Measurements from ENCODE around the gene CAP1. TPM values are rescaled to one million over a fixed set of nuclear protein-coding genes. Genes with fewer than 3 reads are reported as not detected.

CAP1 gene
- total and polyA plus RNA-seq, 9 of the 15 experiments (the other 6 are each of a cell fraction or from before 2014, with no cell fraction given) = 230 to 658 (median 281) TPM

DNA sequence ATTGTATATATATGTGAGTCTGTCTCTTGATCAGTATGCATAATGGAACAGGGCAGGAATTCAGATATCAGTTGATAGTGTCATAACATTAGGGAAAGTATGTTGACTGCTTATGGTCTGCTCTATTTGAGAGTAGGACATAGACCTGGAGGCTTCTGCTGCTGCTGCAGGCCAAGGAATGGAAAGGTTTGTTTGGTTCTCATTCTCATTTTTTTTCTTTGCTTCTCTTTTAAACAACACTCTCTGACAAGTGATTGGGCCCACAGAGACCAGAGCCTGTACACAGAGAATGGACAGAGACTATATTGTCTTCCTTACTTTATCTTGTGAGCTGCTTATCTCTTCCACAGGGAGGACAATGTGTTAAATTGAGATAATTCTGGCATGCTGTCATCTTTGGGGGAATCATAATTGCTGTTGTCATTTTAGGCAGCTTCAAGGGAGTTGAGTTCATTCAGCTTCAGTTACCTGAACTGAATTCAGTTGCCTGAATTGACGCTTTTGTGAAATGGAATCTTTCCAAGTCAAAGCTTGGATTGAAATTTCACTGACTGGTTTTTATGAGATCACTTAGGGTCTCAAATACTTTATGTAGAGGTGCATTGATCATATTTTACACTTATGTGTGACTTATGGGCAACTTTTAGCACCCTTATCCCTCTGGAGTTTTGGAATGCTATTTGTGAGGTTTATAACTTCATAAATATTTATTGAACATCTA is 16.9 kb downstream of the CAP1 start (continued):
- TF ChIP-seq, protein P1, sequence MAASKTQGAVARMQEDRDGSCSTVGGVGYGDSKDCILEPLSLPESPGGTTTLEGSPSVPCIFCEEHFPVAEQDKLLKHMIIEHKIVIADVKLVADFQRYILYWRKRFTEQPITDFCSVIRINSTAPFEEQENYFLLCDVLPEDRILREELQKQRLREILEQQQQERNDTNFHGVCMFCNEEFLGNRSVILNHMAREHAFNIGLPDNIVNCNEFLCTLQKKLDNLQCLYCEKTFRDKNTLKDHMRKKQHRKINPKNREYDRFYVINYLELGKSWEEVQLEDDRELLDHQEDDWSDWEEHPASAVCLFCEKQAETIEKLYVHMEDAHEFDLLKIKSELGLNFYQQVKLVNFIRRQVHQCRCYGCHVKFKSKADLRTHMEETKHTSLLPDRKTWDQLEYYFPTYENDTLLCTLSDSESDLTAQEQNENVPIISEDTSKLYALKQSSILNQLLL (CRISPR knock-in tag; IDR thresholded peaks at IDR 0.05; ENCODE audit: borderline replicate concordance) = no peak
- TF ChIP-seq ELF2 (CRISPR knock-in tag; IDR thresholded peaks at IDR 0.05) (0 out of 2 replicates have a peak, but pooled peaks have one; percentile 13), MEF2D (tag; conservative IDR thresholded peaks at IDR 0.05; ENCODE audit: low read depth) (peak; percentile 81), BCOR (IDR thresholded peaks at IDR 0.05) (peak; percentile 89), FOXA3 (CRISPR knock-in tag; conservative IDR thresholded peaks at IDR 0.05 in 1 of 2, IDR thresholded peaks at IDR 0.05 in 1 of 2) (peak; percentile 79 to 87), CC2D1A (IDR thresholded peaks at IDR 0.05) (peak; percentile 79), CTBP1 (IDR thresholded peaks at IDR 0.05; ENCODE audit: borderline replicate concordance) (peak; percentile 97), POLR2AphosphoS5 (IDR thresholded peaks at IDR 0.05; ENCODE audit: control insufficient read depth, insufficient read depth, low read depth, low read length) (peak; percentile 93), ZNF133 (CRISPR knock-in tag; IDR thresholded peaks at IDR 0.05) (no peak), L3MBTL2 (IDR thresholded peaks at IDR 0.05) (0 out of 2 replicates have a peak, but pooled peaks have one; percentile 16), RNF2 (IDR thresholded peaks at IDR 0.05) (peak; percentile 94), ZNF354B (CRISPR knock-in tag; IDR thresholded peaks at IDR 0.05) (0 out of 2 replicates have a peak, but pooled peaks have one; percentile 35), HNRNPH1 (optimal IDR thresholded peaks at IDR 0.05; ENCODE audit: low read depth, low read length) (no peak)
- TF ChIP-seq, protein P2, sequence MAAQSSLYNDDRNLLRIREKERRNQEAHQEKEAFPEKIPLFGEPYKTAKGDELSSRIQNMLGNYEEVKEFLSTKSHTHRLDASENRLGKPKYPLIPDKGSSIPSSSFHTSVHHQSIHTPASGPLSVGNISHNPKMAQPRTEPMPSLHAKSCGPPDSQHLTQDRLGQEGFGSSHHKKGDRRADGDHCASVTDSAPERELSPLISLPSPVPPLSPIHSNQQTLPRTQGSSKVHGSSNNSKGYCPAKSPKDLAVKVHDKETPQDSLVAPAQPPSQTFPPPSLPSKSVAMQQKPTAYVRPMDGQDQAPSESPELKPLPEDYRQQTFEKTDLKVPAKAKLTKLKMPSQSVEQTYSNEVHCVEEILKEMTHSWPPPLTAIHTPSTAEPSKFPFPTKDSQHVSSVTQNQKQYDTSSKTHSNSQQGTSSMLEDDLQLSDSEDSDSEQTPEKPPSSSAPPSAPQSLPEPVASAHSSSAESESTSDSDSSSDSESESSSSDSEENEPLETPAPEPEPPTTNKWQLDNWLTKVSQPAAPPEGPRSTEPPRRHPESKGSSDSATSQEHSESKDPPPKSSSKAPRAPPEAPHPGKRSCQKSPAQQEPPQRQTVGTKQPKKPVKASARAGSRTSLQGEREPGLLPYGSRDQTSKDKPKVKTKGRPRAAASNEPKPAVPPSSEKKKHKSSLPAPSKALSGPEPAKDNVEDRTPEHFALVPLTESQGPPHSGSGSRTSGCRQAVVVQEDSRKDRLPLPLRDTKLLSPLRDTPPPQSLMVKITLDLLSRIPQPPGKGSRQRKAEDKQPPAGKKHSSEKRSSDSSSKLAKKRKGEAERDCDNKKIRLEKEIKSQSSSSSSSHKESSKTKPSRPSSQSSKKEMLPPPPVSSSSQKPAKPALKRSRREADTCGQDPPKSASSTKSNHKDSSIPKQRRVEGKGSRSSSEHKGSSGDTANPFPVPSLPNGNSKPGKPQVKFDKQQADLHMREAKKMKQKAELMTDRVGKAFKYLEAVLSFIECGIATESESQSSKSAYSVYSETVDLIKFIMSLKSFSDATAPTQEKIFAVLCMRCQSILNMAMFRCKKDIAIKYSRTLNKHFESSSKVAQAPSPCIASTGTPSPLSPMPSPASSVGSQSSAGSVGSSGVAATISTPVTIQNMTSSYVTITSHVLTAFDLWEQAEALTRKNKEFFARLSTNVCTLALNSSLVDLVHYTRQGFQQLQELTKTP (IDR thresholded peaks at IDR 0.05; ENCODE audit: low read depth in 1 of 2, partially characterized antibody in 2 of 2) = peak; percentile 56 to 90
- TF ChIP-seq, protein P3, sequence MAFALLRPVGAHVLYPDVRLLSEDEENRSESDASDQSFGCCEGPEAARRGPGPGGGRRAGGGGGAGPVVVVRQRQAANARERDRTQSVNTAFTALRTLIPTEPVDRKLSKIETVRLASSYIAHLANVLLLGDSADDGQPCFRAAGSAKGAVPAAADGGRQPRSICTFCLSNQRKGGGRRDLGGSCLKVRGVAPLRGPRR (CRISPR knock-in tag; IDR thresholded peaks at IDR 0.05) = 0 out of 2 replicates have a peak, but pooled peaks have one; percentile 7
- TF ChIP-seq, protein P4, sequence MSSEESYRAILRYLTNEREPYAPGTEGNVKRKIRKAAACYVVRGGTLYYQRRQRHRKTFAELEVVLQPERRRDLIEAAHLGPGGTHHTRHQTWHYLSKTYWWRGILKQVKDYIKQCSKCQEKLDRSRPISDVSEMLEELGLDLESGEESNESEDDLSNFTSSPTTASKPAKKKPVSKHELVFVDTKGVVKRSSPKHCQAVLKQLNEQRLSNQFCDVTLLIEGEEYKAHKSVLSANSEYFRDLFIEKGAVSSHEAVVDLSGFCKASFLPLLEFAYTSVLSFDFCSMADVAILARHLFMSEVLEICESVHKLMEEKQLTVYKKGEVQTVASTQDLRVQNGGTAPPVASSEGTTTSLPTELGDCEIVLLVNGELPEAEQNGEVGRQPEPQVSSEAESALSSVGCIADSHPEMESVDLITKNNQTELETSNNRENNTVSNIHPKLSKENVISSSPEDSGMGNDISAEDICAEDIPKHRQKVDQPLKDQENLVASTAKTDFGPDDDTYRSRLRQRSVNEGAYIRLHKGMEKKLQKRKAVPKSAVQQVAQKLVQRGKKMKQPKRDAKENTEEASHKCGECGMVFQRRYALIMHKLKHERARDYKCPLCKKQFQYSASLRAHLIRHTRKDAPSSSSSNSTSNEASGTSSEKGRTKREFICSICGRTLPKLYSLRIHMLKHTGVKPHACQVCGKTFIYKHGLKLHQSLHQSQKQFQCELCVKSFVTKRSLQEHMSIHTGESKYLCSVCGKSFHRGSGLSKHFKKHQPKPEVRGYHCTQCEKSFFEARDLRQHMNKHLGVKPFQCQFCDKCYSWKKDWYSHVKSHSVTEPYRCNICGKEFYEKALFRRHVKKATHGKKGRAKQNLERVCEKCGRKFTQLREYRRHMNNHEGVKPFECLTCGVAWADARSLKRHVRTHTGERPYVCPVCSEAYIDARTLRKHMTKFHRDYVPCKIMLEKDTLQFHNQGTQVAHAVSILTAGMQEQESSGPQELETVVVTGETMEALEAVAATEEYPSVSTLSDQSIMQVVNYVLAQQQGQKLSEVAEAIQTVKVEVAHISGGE (CRISPR knock-in tag; IDR thresholded peaks at IDR 0.05) = peak in 1 of 3 experiments; percentile 75; a peak in 1 of 6 replicates
- TF ChIP-seq, protein P5, sequence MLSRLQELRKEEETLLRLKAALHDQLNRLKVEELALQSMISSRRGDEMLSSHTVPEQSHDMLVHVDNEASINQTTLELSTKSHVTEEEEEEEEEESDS (CRISPR knock-in tag; IDR thresholded peaks at IDR 0.05) = no peak
